CD8-positive, alpha-beta memory T cell (primary cell): ENCODE data around the gene MMEL1. TPM values are rescaled to one million over a fixed set of nuclear protein-coding genes. Genes with fewer than 3 reads are reported as not detected.
"Not testable (repeated sequence)": the region's sequence is repeated elsewhere in the genome, so short reads cannot be mapped to it uniquely, and the experiment has no call there.

ENCODE experiments used
- CTCF ChIA-PET: fragments of 350-600 bp; sonication (Branson Sonifier 250); formaldehyde crosslinking; loops from one replicate; lab custom pipeline; 2021; ENCODE audit warnings: antibody characterized with exemption; lab: Charles Lee
- POLR2A ChIA-PET: fragments of 350-600 bp; sonication (Branson Sonifier 250); formaldehyde crosslinking; loops from one replicate; lab custom pipeline; 2021; ENCODE audit warnings: antibody characterized with exemption; lab: Charles Lee
- DNase-seq, 5 donors: peaks; one replicate each; pipeline versions ENCODE4 v3.0.0 to v3.0.0-alpha.2; 2020 to 2022; ENCODE audit warnings: mixed read lengths in 1 of 5
- H3K27ac ChIP-seq: one replicate; pipeline ENCODE4 v1.7.0; 2013; ENCODE audit warnings: low read depth, mild to moderate bottlenecking, low read length, moderate library complexity
- H3K27me3 ChIP-seq: 2 replicates; pipeline ENCODE4 v1.7.0; 2013; ENCODE audit warnings: low read length, mild to moderate bottlenecking; ENCODE audit not compliant: insufficient read depth, poor library complexity, severe bottlenecking
- H3K36me3 ChIP-seq: 2 replicates; pipeline ENCODE4 v1.7.0; 2013; ENCODE audit warnings: mild to moderate bottlenecking, low read length, moderate library complexity; ENCODE audit not compliant: insufficient read depth
- H3K4me1 ChIP-seq: 2 replicates; pipeline ENCODE4 v1.7.0; 2013; ENCODE audit warnings: mild to moderate bottlenecking, low read length, moderate library complexity; ENCODE audit not compliant: insufficient read depth
- H3K4me3 ChIP-seq: 2 replicates; pipeline ENCODE4 v1.7.0; 2013; ENCODE audit warnings: mild to moderate bottlenecking, low read length
- H3K9me3 ChIP-seq: 2 replicates; pipeline ENCODE4 v1.7.0; 2013; ENCODE audit warnings: mild to moderate bottlenecking, low read length
- H3K27ac Mint-ChIP-seq, 8 donors: one replicate each; pipeline ENCODE4 v1.8.0; 2020 to 2021; ENCODE audit warnings: mixed read lengths in 8 of 8, mild to moderate bottlenecking in 6 of 8, inconsistent platforms in 3 of 8, moderate library complexity in 3 of 8
- H3K27me3 Mint-ChIP-seq, 2 donors: one replicate each; pipeline ENCODE4 v1.8.0; 2020 to 2021; ENCODE audit warnings: mixed read lengths in 2 of 2, mild to moderate bottlenecking in 1 of 2, moderate library complexity in 1 of 2
- H3K36me3 Mint-ChIP-seq, 3 donors: one replicate each; pipeline ENCODE4 v1.8.0; 2020 to 2021; ENCODE audit warnings: mixed read lengths in 3 of 3, inconsistent platforms in 1 of 3, mild to moderate bottlenecking in 1 of 3
- H3K4me1 Mint-ChIP-seq, 3 donors: one replicate each; pipeline ENCODE4 v1.8.0; 2020 to 2021; ENCODE audit warnings: mixed read lengths in 3 of 3, inconsistent platforms in 1 of 3, mild to moderate bottlenecking in 1 of 3
- H3K4me3 Mint-ChIP-seq, 7 donors: one replicate each; pipeline ENCODE4 v1.8.0; 2020 to 2021; ENCODE audit warnings: mixed read lengths in 7 of 7, mild to moderate bottlenecking in 6 of 7, moderate library complexity in 4 of 7, inconsistent platforms in 2 of 7
- H3K9me3 Mint-ChIP-seq, 5 donors: one replicate each; pipeline ENCODE4 v1.8.0; 2020 to 2022; ENCODE audit warnings: mixed read lengths in 5 of 5, mild to moderate bottlenecking in 3 of 5, moderate library complexity in 2 of 5, inconsistent platforms in 1 of 5
- polyA plus RNA-seq: library from polyadenylated mRNA; unstranded; fragments of 300-500 nt; fragmentation: Illumina TruSeq; gene quantifications from one replicate; pipeline ENCODE4 v1.2.3, GENCODE V29; 2021
- total RNA-seq, 2 experiments: library from RNA; stranded (reverse); gene quantifications; one replicate each; pipeline ENCODE4 v1.2.3, GENCODE V29; 2021

The MMEL1 gene
- total and polyA plus RNA-seq, 3 experiments from 2014 or later = 0.44 to 6.8 TPM; not detected in 1

- H3K4me3 ChIP-seq = peak overlapping the region; percentile 60
- H3K27ac Mint-ChIP-seq = peak overlapping the region; percentile 93 to 100 (median 97)
- H3K9me3 ChIP-seq, H3K27me3 ChIP-seq, H3K9me3 Mint-ChIP-seq, H3K36me3 ChIP-seq, H3K36me3 Mint-ChIP-seq, H3K27me3 Mint-ChIP-seq: not testable (repeated sequence)
- peak overlapping the region; percentile 71 for H3K27ac ChIP-seq
- POLR2A ChIA-PET = interaction anchor here (0.6 to 1.8 kb wide), 8 partner anchors 8 to 825 kb away, joined by 3 to 12 read pairs (median 3); partner anchors contain the start of gene TNFRSF14
- peak overlapping the region; percentile 75 to 89 (median 80) for H3K4me3 Mint-ChIP-seq
- H3K4me1 Mint-ChIP-seq = peaks cover 33 to 47% (median 34%) of the 10 kb centered on the region in 3 donors
- H3K4me1 ChIP-seq = peaks cover 43% of the 10 kb centered on the region
- CTCF ChIA-PET = interaction anchor here (0.7 to 3.9 kb wide), 7 partner anchors 8 to 190 kb away, joined by 4 to 30 read pairs (median 4); partner anchors contain the start of genes PEX10 and TNFRSF14
- peak; percentile 26 to 78 (median 41) for DNase-seq
These were observed 55.2 kb downstream of the MMEL1 start for GRCh38 chr1:2577565-2578075.

- peaks cover 0 to 4% of the 10 kb centered on the region in 2 donors for H3K27me3 Mint-ChIP-seq
- POLR2A ChIA-PET = no interaction called here
- Histone ChIP-seq H3K27me3 (no peaks in the 10 kb centered on the region), H3K36me3 (no peaks in the 10 kb centered on the region), H3K9me3 (no peaks in the 10 kb centered on the region), H3K4me1 (peaks cover 39% of the 10 kb centered on the region), H3K4me3 (no peak overlapping the region), H3K27ac (no peak overlapping the region)
- DNase-seq = peak in 1 of 5 donors; percentile 43
- peak overlapping the region in 2 of 7 donors; percentile 45 to 56 for H3K4me3 Mint-ChIP-seq
- CTCF ChIA-PET = interaction anchor here (3.9 kb wide), 1 partner anchor 20 kb away, joined by 30 read pairs; the partner anchor contains the start of gene TNFRSF14
- peaks cover 25 to 37% (median 29%) of the 10 kb centered on the region in 3 donors for H3K4me1 Mint-ChIP-seq
- H3K27ac Mint-ChIP-seq = peak overlapping the region in 7 of 8 donors; percentile 50 to 84 (median 70)
- peaks cover 0 to 11% (median 6%) of the 10 kb centered on the region in 5 donors for H3K9me3 Mint-ChIP-seq
- H3K36me3 Mint-ChIP-seq = peaks cover 0 to 5% (median 2%) of the 10 kb centered on the region in 3 donors
These were observed 56.8 kb downstream of the MMEL1 start for GRCh38 chr1:2575801-2576663.

- Histone ChIP-seq H3K36me3 (no peaks in the 10 kb centered on the region), H3K4me3 (no peak overlapping the region), H3K27ac (no peak overlapping the region), H3K4me1 (peaks cover 31% of the 10 kb centered on the region), H3K27me3 (no peaks in the 10 kb centered on the region), H3K9me3 (no peaks in the 10 kb centered on the region)
- no peak for DNase-seq
- CTCF ChIA-PET = interaction anchor here (1.0 kb wide), 1 partner anchor 12 kb away, joined by 6 read pairs; no protein-coding TSS in a partner anchor
- Mint-ChIP-seq H3K36me3 (peaks cover 0 to 5% (median 2%) of the 10 kb centered on the region in 3 donors), H3K27ac (peak overlapping the region in 2 of 8 donors; percentile 38 to 66), H3K27me3 (peaks cover 0 to 4% of the 10 kb centered on the region in 2 donors), H3K4me3 (no peak overlapping the region), H3K9me3 (peaks cover 0 to 11% (median 6%) of the 10 kb centered on the region in 5 donors), H3K4me1 (peaks cover 18 to 24% (median 21%) of the 10 kb centered on the region in 3 donors)
- POLR2A ChIA-PET = no interaction called here
These were observed 58.5 kb downstream of the MMEL1 start for GRCh38 chr1:2574350-2574749.

GRCh38 chr1:2573250-2573920 lies 59.4 kb downstream of the MMEL1 start:
- ChIA-PET POLR2A (no interaction called here), CTCF (interaction anchor here (1.0 to 1.6 kb wide), 2 partner anchors 11 to 12 kb away, joined by 4 to 6 read pairs; no protein-coding TSS in a partner anchor)
- peaks cover 0 to 11% (median 6%) of the 10 kb centered on the region in 5 donors for H3K9me3 Mint-ChIP-seq
- H3K36me3 Mint-ChIP-seq = peaks cover 0 to 2% (median 0%) of the 10 kb centered on the region in 3 donors
- peaks cover 22% of the 10 kb centered on the region for H3K4me1 ChIP-seq
- H3K4me3 Mint-ChIP-seq = peak overlapping the region in 1 of 7 donors; percentile 24
- no peaks in the 10 kb centered on the region for H3K27me3 ChIP-seq
- peak overlapping the region in 3 of 8 donors; percentile 38 to 66 (median 64) for H3K27ac Mint-ChIP-seq
- H3K27ac ChIP-seq = no peak overlapping the region
- no peak overlapping the region for H3K4me3 ChIP-seq
- H3K27me3 Mint-ChIP-seq = peaks cover 0 to 2% of the 10 kb centered on the region in 2 donors
- H3K36me3 ChIP-seq = no peaks in the 10 kb centered on the region
- peaks cover 11 to 15% (median 12%) of the 10 kb centered on the region in 3 donors for H3K4me1 Mint-ChIP-seq
- DNase-seq = no peak
- no peaks in the 10 kb centered on the region for H3K9me3 ChIP-seq

- Mint-ChIP-seq H3K27ac (no peak overlapping the region), H3K27me3 (no peaks in the 10 kb centered on the region), H3K36me3 (peaks cover 0 to 2% (median 0%) of the 10 kb centered on the region in 3 donors), H3K4me3 (no peak overlapping the region), H3K4me1 (peaks cover 0 to 3% (median 0%) of the 10 kb centered on the region in 3 donors), H3K9me3 (peaks cover 0 to 11% (median 6%) of the 10 kb centered on the region in 5 donors)
- Histone ChIP-seq H3K27me3 (no peaks in the 10 kb centered on the region), H3K36me3 (no peaks in the 10 kb centered on the region), H3K27ac (no peak overlapping the region), H3K4me1 (peaks cover 6% of the 10 kb centered on the region), H3K9me3 (no peaks in the 10 kb centered on the region), H3K4me3 (no peak overlapping the region)
- ChIA-PET POLR2A (no interaction called here), CTCF (no interaction called here)
- no peak for DNase-seq
These were observed 61.5 kb downstream of the MMEL1 start for GRCh38 chr1:2571348-2571747.

- ChIA-PET CTCF (no interaction called here), POLR2A (no interaction called here)
- peak overlapping the region in 1 of 8 donors; percentile 43 for H3K27ac Mint-ChIP-seq
- Histone ChIP-seq H3K27me3 (no peaks in the 10 kb centered on the region), H3K36me3 (no peaks in the 10 kb centered on the region), H3K9me3 (no peaks in the 10 kb centered on the region), H3K4me1 (no peaks in the 10 kb centered on the region), H3K4me3 (no peak overlapping the region), H3K27ac (no peak overlapping the region)
- H3K4me3 Mint-ChIP-seq = no peak overlapping the region
- peaks cover 0 to under 1% (median 0%) of the 10 kb centered on the region in 3 donors for H3K4me1 Mint-ChIP-seq
- peaks cover 0 to 11% (median 6%) of the 10 kb centered on the region in 5 donors for H3K9me3 Mint-ChIP-seq
- no peaks in the 10 kb centered on the region for H3K27me3 Mint-ChIP-seq
- no peak for DNase-seq
- peaks cover 0 to 2% (median 0%) of the 10 kb centered on the region in 3 donors for H3K36me3 Mint-ChIP-seq
These were observed 62.5 kb downstream of the MMEL1 start for GRCh38 chr1:2570332-2570731.

GRCh38 chr1:2569703-2570102 lies 63.1 kb downstream of the MMEL1 start:
- H3K36me3 ChIP-seq, H3K27me3 ChIP-seq, H3K4me1 ChIP-seq, CTCF ChIA-PET, H3K27me3 Mint-ChIP-seq, H3K27ac Mint-ChIP-seq, H3K9me3 ChIP-seq, H3K36me3 Mint-ChIP-seq, H3K4me1 Mint-ChIP-seq, DNase-seq, H3K4me3 ChIP-seq, POLR2A ChIA-PET, H3K27ac ChIP-seq, H3K4me3 Mint-ChIP-seq: not testable (repeated sequence)
- peaks cover 0 to 11% (median 6%) of the 10 kb centered on the region in 5 donors for H3K9me3 Mint-ChIP-seq
